Hepatocyte (in vitro differentiated cells): Measurements from ENCODE around the gene OR4X2.

ENCODE experiments used
- EZH2 ChIP-seq: fragments of 200-600 bp; sonication (generic); IDR thresholded peaks from 2 replicates; pipeline ENCODE4 v1.6.1; 2016; ENCODE audit warnings: antibody characterized with exemption, mild to moderate bottlenecking, borderline replicate concordance
- EZH2phosphoT487 ChIP-seq: fragments of 200-600 bp; sonication (generic); IDR thresholded peaks from one replicate; pipeline ENCODE4 v1.6.1; 2018; ENCODE audit warnings: antibody characterized with exemption, mild to moderate bottlenecking, low read depth, moderate library complexity; ENCODE audit not compliant: unreplicated experiment, severe bottlenecking
- TF ChIP-seq, protein P1 (sequence below): fragments of 200-600 bp; sonication (generic); IDR thresholded peaks from 2 replicates; pipeline ENCODE4 v1.5.1; 2016; ENCODE audit warnings: antibody characterized with exemption, mild to moderate bottlenecking; ENCODE audit not compliant: poor library complexity

GRCh38 chr11:48207881-48208280 lies 37.0 kb upstream of the OR4X2 start:
- TF ChIP-seq, protein P1, sequence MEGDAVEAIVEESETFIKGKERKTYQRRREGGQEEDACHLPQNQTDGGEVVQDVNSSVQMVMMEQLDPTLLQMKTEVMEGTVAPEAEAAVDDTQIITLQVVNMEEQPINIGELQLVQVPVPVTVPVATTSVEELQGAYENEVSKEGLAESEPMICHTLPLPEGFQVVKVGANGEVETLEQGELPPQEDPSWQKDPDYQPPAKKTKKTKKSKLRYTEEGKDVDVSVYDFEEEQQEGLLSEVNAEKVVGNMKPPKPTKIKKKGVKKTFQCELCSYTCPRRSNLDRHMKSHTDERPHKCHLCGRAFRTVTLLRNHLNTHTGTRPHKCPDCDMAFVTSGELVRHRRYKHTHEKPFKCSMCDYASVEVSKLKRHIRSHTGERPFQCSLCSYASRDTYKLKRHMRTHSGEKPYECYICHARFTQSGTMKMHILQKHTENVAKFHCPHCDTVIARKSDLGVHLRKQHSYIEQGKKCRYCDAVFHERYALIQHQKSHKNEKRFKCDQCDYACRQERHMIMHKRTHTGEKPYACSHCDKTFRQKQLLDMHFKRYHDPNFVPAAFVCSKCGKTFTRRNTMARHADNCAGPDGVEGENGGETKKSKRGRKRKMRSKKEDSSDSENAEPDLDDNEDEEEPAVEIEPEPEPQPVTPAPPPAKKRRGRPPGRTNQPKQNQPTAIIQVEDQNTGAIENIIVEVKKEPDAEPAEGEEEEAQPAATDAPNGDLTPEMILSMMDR, result no peak
- TF ChIP-seq EZH2phosphoT487, result no peak
- no peak for TF ChIP-seq EZH2
